ENCODE data around the gene HSD17B3. TPM values are rescaled to one million over a fixed set of nuclear protein-coding genes. Genes with fewer than 3 reads are reported as not detected.
"Not testable (repeated sequence)": the region's sequence is repeated elsewhere in the genome, so short reads cannot be mapped to it uniquely, and the experiment has no call there.

HSD17B3 gene
- total RNA-seq, result not detected

DNA sequence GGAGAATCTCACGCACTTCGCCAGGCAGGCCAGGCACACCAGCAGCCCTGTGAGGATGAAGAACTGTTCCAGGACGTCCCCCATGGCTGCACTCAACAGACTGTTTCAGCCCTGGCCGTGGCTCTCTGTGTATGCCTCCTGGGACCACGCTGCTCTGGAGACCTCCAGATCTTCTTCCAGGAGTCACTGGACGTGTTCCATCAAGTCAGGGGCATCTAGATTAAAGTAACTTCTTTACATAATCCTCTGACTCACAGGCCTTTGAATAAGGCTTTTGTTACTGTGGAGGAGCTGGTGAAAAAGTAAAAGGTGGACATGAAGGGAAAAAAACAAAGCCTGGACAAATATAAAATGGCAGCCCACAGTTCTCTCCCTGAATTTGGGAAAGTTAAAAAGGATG is at the start of gene HSD17B3:
Gene HSD17B3 (minus strand): TSS at position 156 of the 400 bp plus-strand sequence. CDS start 72 bp downstream, at position 84.
- no peak for ATAC-seq

- no peak for ATAC-seq
These were observed 48.9 kb upstream of the HSD17B3 start for GRCh38 chr9:96350866-96351265.

- ATAC-seq, result no peak
These were observed 46.3 kb upstream of the HSD17B3 start for GRCh38 chr9:96348261-96348660.

GRCh38 chr9:96345551-96345950 is 43.6 kb upstream of the HSD17B3 start:
- no peak for ATAC-seq

GRCh38 chr9:96344458-96345180 is 42.6 kb upstream of the HSD17B3 start:
- peak; percentile 91 for ATAC-seq

DNA sequence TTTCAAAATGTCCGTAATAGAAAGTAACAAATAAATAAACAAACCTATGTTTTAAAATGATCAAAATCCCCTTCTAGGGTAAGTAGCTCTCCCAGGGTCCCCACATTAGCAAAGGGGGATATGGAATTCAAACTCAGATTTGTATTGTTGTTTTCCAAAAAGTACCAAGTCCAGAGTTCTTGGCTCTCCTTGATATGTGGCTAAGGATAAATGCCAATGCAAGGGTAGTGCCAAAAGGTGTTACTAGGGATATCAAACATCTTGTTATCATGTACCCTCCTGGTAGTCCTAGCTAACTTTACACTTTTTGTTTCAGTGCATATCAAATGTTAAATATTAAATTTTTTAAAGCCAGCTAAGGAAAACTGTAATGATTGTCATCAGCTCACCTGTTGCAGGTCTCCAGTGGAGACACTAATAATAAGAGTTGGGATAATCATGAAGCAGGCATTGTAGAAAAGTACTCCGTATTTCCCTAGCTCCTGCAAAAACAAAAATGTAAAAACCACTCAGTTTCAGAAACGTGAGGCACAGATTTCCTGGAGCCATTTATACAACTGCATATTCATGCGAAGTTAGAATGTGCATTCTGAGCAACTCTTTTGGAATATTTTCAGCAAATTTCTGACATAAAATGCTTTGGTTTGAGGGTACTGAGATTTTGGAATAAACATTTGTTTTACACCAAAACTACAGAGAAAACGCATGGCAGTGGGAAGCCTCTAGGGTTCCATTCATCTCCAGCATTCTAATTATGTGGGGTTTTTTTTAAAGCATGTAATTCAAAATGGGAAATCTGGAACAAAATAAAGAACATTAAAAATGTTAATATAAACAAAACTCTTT is 41.8 kb upstream of the HSD17B3 start:
- no peak for ATAC-seq

DNA sequence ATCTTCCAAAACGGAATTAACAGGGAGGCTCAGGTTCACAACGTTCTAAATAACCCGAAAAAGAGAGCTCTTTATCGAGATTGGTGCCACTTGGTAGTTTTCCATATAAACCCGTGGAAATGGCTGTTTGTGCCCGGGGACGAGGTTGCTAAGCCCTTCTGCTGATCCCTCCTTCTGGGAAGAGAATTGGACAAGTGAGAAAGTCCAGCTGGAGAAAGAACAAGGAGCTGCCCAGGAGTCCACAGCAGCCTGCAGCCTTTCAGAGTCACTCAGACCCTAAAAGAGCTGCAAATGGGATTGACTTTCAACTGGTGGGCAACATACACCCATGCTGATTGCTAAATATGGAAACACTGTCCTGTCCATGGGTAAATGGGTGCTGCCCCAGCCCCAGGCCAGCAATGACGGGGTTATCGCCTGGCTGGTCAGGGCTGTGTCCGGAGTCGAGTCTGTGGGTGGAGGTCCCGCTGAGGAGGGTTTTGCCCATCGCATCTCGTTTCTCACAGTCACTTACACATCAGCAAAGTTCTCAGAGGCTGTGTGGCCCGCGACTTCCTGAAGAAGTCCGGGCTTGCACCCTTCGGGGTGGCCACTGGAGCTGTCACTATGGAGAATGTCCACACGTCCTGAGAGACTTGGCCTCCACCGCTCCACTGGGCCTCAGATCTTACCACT is 40.7 kb upstream of the HSD17B3 start:
- ATAC-seq, result no peak

DNA sequence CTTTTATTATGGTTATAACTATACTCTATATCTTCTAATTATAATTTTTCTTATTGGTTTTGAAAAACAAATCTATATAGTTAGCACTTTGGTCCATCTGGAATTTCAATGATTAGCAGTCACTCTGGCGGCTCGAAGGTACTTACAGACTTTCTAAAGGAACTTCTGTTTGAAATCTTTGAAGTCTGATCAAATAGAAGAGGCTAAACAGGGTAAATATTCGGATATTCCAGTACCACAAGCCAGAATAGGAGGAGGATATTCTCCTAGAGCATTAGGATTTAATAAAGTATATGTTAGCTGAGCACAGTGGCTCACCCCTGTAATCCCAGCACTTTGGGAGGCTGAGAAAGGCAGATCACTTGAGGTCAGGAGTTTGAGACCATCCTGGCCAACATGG is 38.7 kb upstream of the HSD17B3 start:
- ATAC-seq, result no peak

GRCh38 chr9:96338299-96338698 is 36.3 kb upstream of the HSD17B3 start:
- ATAC-seq, result no peak

DNA sequence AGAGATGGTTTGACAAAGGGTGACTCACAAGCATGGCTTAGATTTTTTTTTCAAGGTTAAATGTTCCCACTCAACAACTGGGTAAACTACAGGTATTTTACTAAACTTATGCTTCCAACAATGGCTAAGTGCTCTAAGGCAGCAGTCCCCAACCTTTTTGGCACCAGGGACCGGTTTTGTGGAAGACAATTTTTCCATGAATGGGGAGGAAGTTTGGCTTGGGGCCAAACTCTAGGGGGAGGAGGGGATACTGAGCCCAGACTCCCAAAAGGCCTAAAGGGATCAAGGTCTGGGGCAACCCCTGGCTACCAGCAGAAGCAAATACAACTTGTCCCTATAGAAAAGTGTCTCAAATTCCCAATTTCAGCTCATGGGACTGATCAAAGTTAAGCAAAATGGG is 32.0 kb upstream of the HSD17B3 start:
- ATAC-seq, result no peak

- ATAC-seq, result no peak
These were observed 29.4 kb upstream of the HSD17B3 start for GRCh38 chr9:96331236-96331947.

DNA sequence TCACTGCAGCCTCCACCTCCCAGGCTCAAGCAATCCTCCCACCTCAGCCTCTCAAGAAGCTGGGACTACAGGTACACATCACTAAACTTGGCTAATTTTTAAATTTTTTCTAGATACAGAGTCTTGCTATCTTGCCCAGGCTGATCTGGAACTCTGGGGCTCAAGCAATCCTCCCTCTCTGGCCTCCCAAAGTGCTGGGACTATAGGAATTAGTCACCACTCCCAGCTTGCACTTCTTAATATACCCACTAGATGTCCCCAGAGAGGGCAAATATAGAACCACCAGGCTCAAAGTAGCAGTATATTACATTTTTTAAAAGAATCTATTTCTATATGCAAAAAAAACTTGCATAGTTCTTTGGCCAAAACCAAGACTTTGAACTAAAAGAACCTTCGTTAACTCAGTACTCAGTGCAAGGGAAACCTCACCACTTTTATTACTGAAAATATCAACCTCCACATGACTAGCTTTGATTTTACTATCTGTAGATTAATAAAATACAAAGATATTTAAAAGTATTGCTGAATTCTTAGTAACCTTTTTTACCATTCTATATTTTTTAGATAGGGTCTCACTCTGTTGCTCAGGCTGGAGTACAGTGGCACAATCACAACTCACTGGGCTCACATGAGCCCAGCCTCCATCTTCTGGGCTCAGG is 25.8 kb upstream of the HSD17B3 start:
- ATAC-seq, result peak; percentile 78

GRCh38 chr9:96323169-96323568 is 21.2 kb upstream of the HSD17B3 start:
- no peak for ATAC-seq

GRCh38 chr9:96322736-96323135 is 20.8 kb upstream of the HSD17B3 start:
- ATAC-seq, result not testable (repeated sequence)

DNA sequence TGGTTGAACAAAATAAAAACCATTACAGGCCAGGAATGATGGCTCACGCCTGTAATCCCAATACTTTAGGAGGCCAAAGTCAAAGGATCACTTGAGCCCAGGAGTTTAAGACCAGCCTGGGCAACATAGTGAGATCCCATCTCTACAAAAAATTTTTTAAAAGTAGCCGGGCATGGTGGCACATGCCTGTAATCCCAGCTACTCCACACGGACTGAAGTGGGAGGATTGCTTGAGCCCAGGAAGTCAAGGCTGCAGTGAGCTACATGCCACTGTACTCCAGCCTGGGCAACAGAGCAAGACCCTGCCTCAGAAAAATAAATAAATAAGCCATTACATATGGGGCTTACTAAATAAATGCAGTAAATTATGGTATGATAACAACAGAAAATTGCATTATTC is 20.2 kb upstream of the HSD17B3 start:
- not testable (repeated sequence) for ATAC-seq

- no peak for ATAC-seq
These were observed 19.5 kb upstream of the HSD17B3 start for GRCh38 chr9:96321515-96321914.

DNA sequence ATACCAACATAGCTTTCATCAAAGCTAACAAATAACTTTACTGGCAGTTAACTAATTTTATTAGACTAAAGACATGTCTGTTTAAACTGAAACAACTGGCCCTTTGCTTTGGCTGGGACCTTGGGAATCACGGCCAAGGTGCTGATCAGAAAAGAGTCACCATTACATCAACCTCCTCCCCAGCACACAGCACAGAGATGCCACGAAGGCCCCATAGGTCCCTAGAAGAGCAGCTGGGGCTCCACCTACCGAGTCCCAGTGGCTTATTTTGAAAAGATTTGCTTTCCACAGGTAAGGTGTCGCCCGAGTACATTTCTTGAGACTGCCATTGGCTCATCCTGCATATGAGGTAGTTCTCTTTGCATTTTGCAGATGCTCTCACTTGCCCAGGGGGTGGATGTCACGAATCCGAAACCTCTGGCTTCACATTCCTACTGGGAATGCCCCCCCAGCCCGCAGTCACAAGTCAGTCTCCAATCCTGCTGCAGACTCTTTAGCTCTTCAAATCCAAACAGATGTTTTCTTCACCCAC is 18.8 kb upstream of the HSD17B3 start:
- ATAC-seq, result no peak

GRCh38 chr9:96318921-96319565 is 17.1 kb upstream of the HSD17B3 start:
- no peak for ATAC-seq

DNA sequence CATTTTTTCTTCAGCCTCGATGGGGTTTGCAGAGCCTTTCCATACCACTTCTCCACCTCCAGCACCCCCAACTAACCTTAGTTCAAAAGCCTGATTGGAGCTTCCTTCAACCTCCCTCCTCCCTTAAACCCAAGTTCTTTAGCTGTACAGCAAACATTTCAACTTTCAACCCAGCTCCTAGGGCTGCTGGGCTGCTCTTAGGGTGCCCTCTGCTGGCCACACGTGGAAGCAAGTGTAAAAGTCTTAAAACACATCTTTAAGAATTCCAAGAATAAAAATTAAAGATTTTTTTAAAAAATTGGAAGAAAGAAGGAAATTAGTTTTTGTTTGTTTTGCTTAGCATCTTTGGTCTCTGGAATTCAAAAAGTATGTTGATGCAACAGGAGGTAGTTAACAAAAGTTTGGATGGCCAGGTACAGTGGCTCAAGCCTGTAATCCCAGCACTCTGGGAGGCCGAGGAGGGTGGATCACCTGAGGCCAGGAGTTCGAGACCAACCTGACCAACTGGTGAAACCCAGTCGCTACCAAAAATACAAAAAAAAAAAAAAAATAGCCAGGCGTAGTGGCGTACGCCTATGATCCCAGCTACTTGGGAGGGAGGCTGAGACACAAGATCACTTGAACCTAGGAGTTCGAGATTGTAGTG is 15.5 kb upstream of the HSD17B3 start:
- peak; percentile 69 for ATAC-seq

DNA sequence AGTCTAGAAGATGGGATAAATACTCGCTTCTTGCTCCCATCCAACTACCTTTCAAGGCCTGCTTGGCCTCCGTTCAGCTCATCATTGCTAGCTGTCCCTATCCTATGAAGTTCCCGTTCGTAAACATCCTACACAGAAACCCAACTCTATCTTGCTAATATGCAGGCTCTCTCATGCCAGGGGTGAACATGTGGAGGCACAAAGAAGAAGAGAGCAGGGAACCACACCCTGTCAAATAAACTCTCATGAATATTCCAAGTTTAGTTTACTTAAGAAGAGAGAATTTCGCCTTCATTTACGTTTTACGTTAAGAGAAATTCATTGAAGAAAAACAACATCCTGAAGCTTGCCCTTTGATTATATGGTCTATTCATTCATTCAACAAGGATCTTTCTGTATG is 7.9 kb upstream of the HSD17B3 start:
- ATAC-seq, result no peak

- not testable (repeated sequence) for ATAC-seq
These were observed 5.0 kb upstream of the HSD17B3 start for GRCh38 chr9:96306958-96307357.

Data from esophagus mucosa (tissue), 1 donor.